ENCODE measurements around the gene NGB.

The NGB gene

GRCh38 chr14:77265561-77266335, 5.3 kb downstream of the NGB start:
- in situ Hi-C loops (cut with MboI; ENCODE audit: low sequenced_read_pairs), result no loop called here

- in situ Hi-C loops (cut with MboI; ENCODE audit: low sequenced_read_pairs), result no loop called here
Observed at GRCh38 chr14:77265187-77265515, 5.9 kb downstream of the NGB start.

GRCh38 chr14:77264466-77265186, 6.4 kb downstream of the NGB start:
- in situ Hi-C loops (cut with MboI; ENCODE audit: low sequenced_read_pairs), result no loop called here

- in situ Hi-C loops (cut with MboI; ENCODE audit: low sequenced_read_pairs), result no loop called here
Observed at GRCh38 chr14:77260631-77261030, 10.4 kb downstream of the NGB start.

GRCh38 chr14:77260199-77260598, 10.8 kb downstream of the NGB start:
- in situ Hi-C loops (cut with MboI; ENCODE audit: low sequenced_read_pairs), result no loop called here

GRCh38 chr14:77259025-77259715, 11.8 kb downstream of the NGB start:
- in situ Hi-C loops (cut with MboI; ENCODE audit: low sequenced_read_pairs), result no loop called here

GRCh38 chr14:77258566-77258965, 12.4 kb downstream of the NGB start:
- in situ Hi-C loops (cut with MboI; ENCODE audit: low sequenced_read_pairs), result no loop called here

GRCh38 chr14:77257700-77258099, 13.3 kb downstream of the NGB start:
- in situ Hi-C loops (cut with MboI; ENCODE audit: low sequenced_read_pairs), result no loop called here

- in situ Hi-C loops (cut with MboI; ENCODE audit: low sequenced_read_pairs), result no loop called here
Observed at GRCh38 chr14:77256694-77257093, 14.3 kb downstream of the NGB start.

- in situ Hi-C loops (cut with MboI; ENCODE audit: low sequenced_read_pairs), result no loop called here
Observed at GRCh38 chr14:77253333-77254190, 17.4 kb downstream of the NGB start.

GRCh38 chr14:77251870-77252269, 19.1 kb downstream of the NGB start:
- in situ Hi-C loops (cut with MboI; ENCODE audit: low sequenced_read_pairs), result no loop called here

GRCh38 chr14:77250927-77251326, 20.1 kb downstream of the NGB start:
- in situ Hi-C loops (cut with MboI; ENCODE audit: low sequenced_read_pairs), result no loop called here

GRCh38 chr14:77249286-77249685, 21.7 kb downstream of the NGB start:
- in situ Hi-C loops (cut with MboI; ENCODE audit: low sequenced_read_pairs), result no loop called here

GRCh38 chr14:77248666-77249065, 22.3 kb downstream of the NGB start:
- in situ Hi-C loops (cut with MboI; ENCODE audit: low sequenced_read_pairs), result no loop called here

GRCh38 chr14:77246784-77247183, 24.2 kb downstream of the NGB start:
- in situ Hi-C loops (cut with MboI; ENCODE audit: low sequenced_read_pairs), result no loop called here

GRCh38 chr14:77245820-77246219, 25.2 kb downstream of the NGB start:
- in situ Hi-C loops (cut with MboI; ENCODE audit: low sequenced_read_pairs), result no loop called here

GRCh38 chr14:77243853-77244252, 27.2 kb downstream of the NGB start:
- in situ Hi-C loops (cut with MboI; ENCODE audit: low sequenced_read_pairs), result no loop called here

- in situ Hi-C loops (cut with MboI; ENCODE audit: low sequenced_read_pairs), result no loop called here
Observed at GRCh38 chr14:77242752-77243151, 28.3 kb downstream of the NGB start.

GRCh38 chr14:77241955-77242354, 29.1 kb downstream of the NGB start:
- in situ Hi-C loops (cut with MboI; ENCODE audit: low sequenced_read_pairs), result no loop called here

- in situ Hi-C loops (cut with MboI; ENCODE audit: low sequenced_read_pairs), result no loop called here
Observed at GRCh38 chr14:77240336-77240915, 30.6 kb downstream of the NGB start.

GRCh38 chr14:77239412-77239811, 31.6 kb downstream of the NGB start:
- in situ Hi-C loops (cut with MboI; ENCODE audit: low sequenced_read_pairs), result no loop called here
